Smooth muscle cell (in vitro differentiated cells): Measurements from ENCODE around the gene RBPJL. TPM values are rescaled to one million over a fixed set of nuclear protein-coding genes. Genes with fewer than 3 reads are reported as not detected.

Experiments
- DNase-seq: peaks from one replicate; lab custom pipeline; 2025; ENCODE audit not compliant: unreplicated experiment; lab: John Stamatoyannopoulos, UW
- H2AFZ ChIP-seq: fragments of 200-600 bp; sonication (generic); 2 replicates; pipeline ENCODE4 v1.6.0; 2016; ENCODE audit warnings: antibody characterized with exemption, low read depth, mild to moderate bottlenecking
- H3F3A ChIP-seq: fragments of 200-600 bp; sonication (generic); 2 replicates; pipeline ENCODE4 v1.6.0; 2017; ENCODE audit warnings: antibody characterized with exemption, low read depth
- H3K27ac ChIP-seq: fragments of 200-600 bp; sonication (generic); 2 replicates; pipeline ENCODE4 v1.5.1; 2016; ENCODE audit warnings: low read depth, mild to moderate bottlenecking
- H3K27me3 ChIP-seq: fragments of 200-600 bp; sonication (generic); 2 replicates; pipeline ENCODE4 v1.6.1; 2016; ENCODE audit warnings: low read depth, mild to moderate bottlenecking
- H3K36me3 ChIP-seq: fragments of 200-600 bp; sonication (generic); 2 replicates; pipeline ENCODE4 v1.5.1; 2016; ENCODE audit warnings: low read depth
- H3K4me1 ChIP-seq: fragments of 200-600 bp; sonication (generic); 2 replicates; pipeline ENCODE4 v1.5.1; 2016; ENCODE audit warnings: low read depth
- H3K4me2 ChIP-seq: fragments of 200-600 bp; sonication (generic); 2 replicates; pipeline ENCODE4 v1.6.0; 2016; ENCODE audit warnings: mild to moderate bottlenecking
- H3K4me3 ChIP-seq: fragments of 200-600 bp; sonication (generic); 2 replicates; pipeline ENCODE4 v1.5.1; 2016; ENCODE audit warnings: mild to moderate bottlenecking
- H3K79me2 ChIP-seq: fragments of 200-600 bp; sonication (generic); 2 replicates; pipeline ENCODE4 v1.6.0; 2016; ENCODE audit warnings: low read depth, mild to moderate bottlenecking
- H3K9ac ChIP-seq: fragments of 200-600 bp; sonication (generic); 2 replicates; pipeline ENCODE4 v1.6.0; 2016; ENCODE audit warnings: low read depth
- H3K9me3 ChIP-seq: fragments of 200-600 bp; sonication (generic); replicated peaks from 2 replicates; pipeline ENCODE4 v1.5.1; 2016; ENCODE audit warnings: low read depth
- H4K20me1 ChIP-seq: fragments of 200-600 bp; sonication (generic); 2 replicates; pipeline ENCODE4 v1.6.0; 2016; ENCODE audit warnings: low read depth
- CTCF ChIP-seq: fragments of 200-600 bp; sonication (generic); IDR thresholded peaks from 2 replicates; pipeline ENCODE4 v1.5.1; 2017; ENCODE audit warnings: borderline replicate concordance, mild to moderate bottlenecking, antibody characterized with exemption; ENCODE audit not compliant: insufficient read depth, poor library complexity, severe bottlenecking
- WGBS: methylation state at CpG from one replicate; pipeline ENCODE4 v1.1.7; 2016; ENCODE audit warnings: low lambda C conversion rate; 5-methylcytosine and 5-hydroxymethylcytosine counted together
- polyA plus RNA-seq: library from polyadenylated mRNA; unstranded; fragments of >200 nt; fragmentation: Nextera tagmentation; extraction: Ambion mirVana; gene quantifications from 2 replicates; pipeline ENCODE4 v1.2.1, GENCODE V29; 2016
- total RNA-seq: library from RNA; depleted of rRNA; stranded (reverse); fragments of >200 nt; gene quantifications from 2 replicates; pipeline ENCODE4 v1.2.3, GENCODE V29; 2014

The RBPJL gene
- total and polyA plus RNA-seq, 2 experiments from 2014 or later: not detected

- peak; percentile 99 for DNase-seq
- Histone ChIP-seq H3K79me2 (peaks cover 7% of the 10 kb centered on the region), H3K27me3 (no peaks in the 10 kb centered on the region), H3K4me3 (peak within 1 kb of the TSS; percentile 83), H3K27ac (peak within 1 kb of the TSS; percentile 94), H3K36me3 (no peaks in the 10 kb centered on the region), H4K20me1 (no peaks in the 10 kb centered on the region), H3K4me1 (peaks cover 22% of the 10 kb centered on the region), H3K9me3 (no peaks in the 10 kb centered on the region), H3F3A (peaks cover 7% of the 10 kb centered on the region), H3K4me2 (peak within 1 kb of the TSS; percentile 93), H2AFZ (peak within 1 kb of the TSS; percentile 79), H3K9ac (peak within 1 kb of the TSS; percentile 94)
- TF ChIP-seq CTCF: peak; percentile 71
- WGBS: under 1% methylated on average over 55 of the region's 55 CpGs
Measured at GRCh38 chr20:45362804-45363610, 56.4 kb downstream of the RBPJL start, which contains the start of gene SYS1. TSS of gene SYS1 (plus strand) at chr20:45363156. CDS start at chr20:45363532, 376 bp downstream.

- DNase-seq: no peak
- peak overlapping the region; percentile 83 for H3K4me3 ChIP-seq
- H3K4me1 ChIP-seq: peaks cover 19% of the 10 kb centered on the region
- no peaks in the 10 kb centered on the region for H4K20me1 ChIP-seq
- no peak overlapping the region for H2AFZ ChIP-seq
- peak overlapping the region; percentile 93 for H3K4me2 ChIP-seq
- no peak for TF ChIP-seq CTCF
- 32% methylated on average over 23 of the region's 23 CpGs for WGBS
- H3K9me3 ChIP-seq: no peaks in the 10 kb centered on the region
- H3K36me3 ChIP-seq: no peaks in the 10 kb centered on the region
- peak overlapping the region; percentile 94 for H3K9ac ChIP-seq
- peak overlapping the region; percentile 94 for H3K27ac ChIP-seq
- peaks cover 3% of the 10 kb centered on the region for H3F3A ChIP-seq
- H3K27me3 ChIP-seq: no peaks in the 10 kb centered on the region
- H3K79me2 ChIP-seq: peaks cover 7% of the 10 kb centered on the region
Measured at GRCh38 chr20:45363611-45364492, 57.2 kb downstream of the RBPJL start.

DNA sequence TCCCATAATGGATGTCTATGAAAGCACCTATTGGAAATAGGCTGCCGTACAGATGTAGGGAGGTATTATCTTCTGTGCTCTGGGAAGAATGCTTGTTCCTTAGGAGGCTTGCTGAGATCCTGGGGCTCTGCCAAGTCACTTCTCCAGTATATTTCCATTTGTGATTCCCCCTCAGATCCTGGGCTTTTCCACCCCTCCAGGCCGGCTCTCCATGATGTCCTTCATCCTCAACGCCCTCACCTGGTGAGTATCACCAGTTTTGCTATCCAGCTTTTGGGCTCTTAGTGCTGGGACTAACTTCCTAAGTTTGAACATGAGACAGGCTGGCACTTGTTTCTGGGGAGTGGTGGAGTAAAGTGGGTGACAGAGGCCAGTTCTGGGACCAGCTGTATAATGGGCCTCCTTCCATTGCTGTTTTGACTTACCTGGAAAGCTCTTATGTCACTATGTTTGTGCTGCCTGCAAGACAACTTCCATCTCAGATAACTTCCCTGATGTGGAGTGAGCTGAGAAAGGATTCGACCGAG lies 58.9 kb downstream of the RBPJL start:
- H3K36me3 ChIP-seq: no peaks in the 10 kb centered on the region
- no peaks in the 10 kb centered on the region for H3F3A ChIP-seq
- no peaks in the 10 kb centered on the region for H3K9me3 ChIP-seq
- 92% methylated on average over 5 of the region's 5 CpGs for WGBS
- H3K9ac ChIP-seq: no peak overlapping the region
- DNase-seq: no peak
- H3K79me2 ChIP-seq: peaks cover 7% of the 10 kb centered on the region
- peaks cover 5% of the 10 kb centered on the region for H3K4me1 ChIP-seq
- TF ChIP-seq CTCF: no peak
- H4K20me1 ChIP-seq: no peaks in the 10 kb centered on the region
- no peaks in the 10 kb centered on the region for H3K27me3 ChIP-seq
- H2AFZ ChIP-seq: no peak overlapping the region
- no peak overlapping the region for H3K27ac ChIP-seq
- H3K4me3 ChIP-seq: no peak overlapping the region
- H3K4me2 ChIP-seq: no peak overlapping the region
